22Rv1 (cell line): ENCODE results near the gene LBP.

Source experiments
- ZFX ChIP-seq: fragments of 450-650 bp; IDR thresholded peaks from 2 replicates; pipeline ENCODE4 v1.6.1; 2017; ENCODE audit warnings: antibody characterized with exemption, borderline replicate concordance
- TF ChIP-seq, protein P1 (sequence below): fragments of 450-650 bp; IDR thresholded peaks from 2 replicates; pipeline ENCODE4 v1.5.1; 2017; ENCODE audit warnings: mild to moderate bottlenecking

DNA sequence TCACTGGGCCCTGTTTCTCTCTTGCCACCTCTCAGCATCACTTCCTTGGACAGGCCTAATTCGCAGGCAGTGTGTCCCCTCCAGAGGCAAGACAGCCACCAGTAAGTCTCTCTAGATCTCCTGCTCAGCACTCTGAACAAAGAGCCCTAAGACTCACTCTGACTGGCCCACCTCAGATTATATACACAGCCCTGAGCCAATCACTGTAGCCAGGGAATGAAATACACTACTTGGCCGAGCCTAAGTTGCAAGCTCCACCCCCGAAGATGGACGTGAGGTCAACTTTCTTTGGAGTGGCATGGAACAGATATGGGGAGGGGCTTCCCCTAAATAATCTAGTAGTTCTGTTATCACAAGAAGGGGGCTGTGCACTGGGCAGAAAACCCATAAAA is 38.2 kb upstream of the LBP start:
- TF ChIP-seq, protein P1, sequence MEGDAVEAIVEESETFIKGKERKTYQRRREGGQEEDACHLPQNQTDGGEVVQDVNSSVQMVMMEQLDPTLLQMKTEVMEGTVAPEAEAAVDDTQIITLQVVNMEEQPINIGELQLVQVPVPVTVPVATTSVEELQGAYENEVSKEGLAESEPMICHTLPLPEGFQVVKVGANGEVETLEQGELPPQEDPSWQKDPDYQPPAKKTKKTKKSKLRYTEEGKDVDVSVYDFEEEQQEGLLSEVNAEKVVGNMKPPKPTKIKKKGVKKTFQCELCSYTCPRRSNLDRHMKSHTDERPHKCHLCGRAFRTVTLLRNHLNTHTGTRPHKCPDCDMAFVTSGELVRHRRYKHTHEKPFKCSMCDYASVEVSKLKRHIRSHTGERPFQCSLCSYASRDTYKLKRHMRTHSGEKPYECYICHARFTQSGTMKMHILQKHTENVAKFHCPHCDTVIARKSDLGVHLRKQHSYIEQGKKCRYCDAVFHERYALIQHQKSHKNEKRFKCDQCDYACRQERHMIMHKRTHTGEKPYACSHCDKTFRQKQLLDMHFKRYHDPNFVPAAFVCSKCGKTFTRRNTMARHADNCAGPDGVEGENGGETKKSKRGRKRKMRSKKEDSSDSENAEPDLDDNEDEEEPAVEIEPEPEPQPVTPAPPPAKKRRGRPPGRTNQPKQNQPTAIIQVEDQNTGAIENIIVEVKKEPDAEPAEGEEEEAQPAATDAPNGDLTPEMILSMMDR = no peak
- TF ChIP-seq ZFX = no peak
